ENCODE data around the gene DCAF4L1.

DCAF4L1 gene, protein sequence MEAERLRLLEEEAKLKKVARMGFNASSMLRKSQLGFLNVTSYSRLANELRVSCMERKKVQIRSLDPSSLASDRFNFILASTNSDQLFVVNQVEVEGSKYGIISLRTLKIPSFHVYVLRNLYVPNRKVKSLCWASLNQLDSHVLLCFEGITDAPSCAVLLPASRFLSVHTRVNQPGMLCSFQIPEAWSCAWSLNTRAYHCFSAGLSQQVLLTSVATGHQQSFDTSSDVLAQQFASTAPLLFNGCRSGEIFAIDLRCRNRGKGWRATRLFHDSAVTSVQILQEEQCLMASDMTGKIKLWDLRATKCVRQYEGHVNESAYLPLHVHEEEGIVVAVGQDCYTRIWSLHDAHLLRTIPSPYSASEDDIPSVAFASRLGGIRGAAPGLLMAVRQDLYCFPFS
- 0.39 to 3.1 (median 0.97) reads per million in 18 experiments for total RNA-seq

GRCh38 chr4:41981456-41981855 lies at the start of gene DCAF4L1:
Gene DCAF4L1 (plus strand): TSS chr4:41981756. CDS start chr4:41981793, 37 bp downstream.
- DNase-seq = no peak

GRCh38 chr4:41932988-41933387 lies 48.6 kb upstream of the DCAF4L1 start:
- DNase-seq = no peak

GRCh38 chr4:41933997-41934503 lies 47.5 kb upstream of the DCAF4L1 start:
- peak; percentile 94 to 96 for DNase-seq

DNA sequence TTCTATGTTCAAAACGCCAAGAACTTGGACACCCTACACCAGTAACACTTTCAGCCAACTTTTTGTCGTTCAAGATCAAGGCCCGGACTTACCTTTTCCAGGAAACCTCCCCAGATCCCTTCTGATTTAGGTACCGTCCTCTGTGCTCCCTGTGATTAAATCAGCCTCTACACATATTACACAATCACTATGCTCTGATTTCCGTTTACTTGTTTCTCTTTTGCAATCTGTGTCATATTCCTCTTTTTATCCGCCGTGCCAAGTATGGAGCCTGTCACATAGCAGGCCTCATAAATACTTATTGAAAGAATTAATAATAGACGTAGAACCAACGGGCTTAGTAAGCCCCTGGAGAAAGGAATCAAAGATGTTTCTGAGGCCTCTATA lies 47.0 kb upstream of the DCAF4L1 start:
- DNase-seq = peak; percentile 69 to 91

GRCh38 chr4:41934901-41935651 lies 46.5 kb upstream of the DCAF4L1 start, which contains the start of gene TMEM33:
Gene TMEM33 (plus strand): TSS chr4:41935429. CDS start chr4:41935485, 56 bp downstream.
- peak; percentile 92 to 94 for DNase-seq

DNA sequence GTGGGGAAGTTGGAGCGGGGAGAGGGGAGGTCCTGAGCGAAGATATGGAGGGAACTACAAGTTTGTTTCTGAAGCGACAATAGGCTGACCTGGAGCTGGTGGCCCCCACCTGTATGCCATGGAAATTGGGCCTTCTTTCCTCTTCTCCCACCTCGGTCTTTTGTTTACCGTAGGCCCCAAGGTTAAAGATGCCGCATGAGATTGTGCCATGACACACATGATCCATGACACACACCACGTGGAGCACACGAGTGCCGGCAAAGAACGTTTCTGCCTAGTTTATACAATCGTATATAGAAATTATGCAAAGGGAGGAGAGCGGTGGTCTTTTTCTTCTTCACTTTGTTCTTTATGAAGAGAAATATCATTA lies 45.9 kb upstream of the DCAF4L1 start:
- DNase-seq = peak; percentile 65 to 77

DNA sequence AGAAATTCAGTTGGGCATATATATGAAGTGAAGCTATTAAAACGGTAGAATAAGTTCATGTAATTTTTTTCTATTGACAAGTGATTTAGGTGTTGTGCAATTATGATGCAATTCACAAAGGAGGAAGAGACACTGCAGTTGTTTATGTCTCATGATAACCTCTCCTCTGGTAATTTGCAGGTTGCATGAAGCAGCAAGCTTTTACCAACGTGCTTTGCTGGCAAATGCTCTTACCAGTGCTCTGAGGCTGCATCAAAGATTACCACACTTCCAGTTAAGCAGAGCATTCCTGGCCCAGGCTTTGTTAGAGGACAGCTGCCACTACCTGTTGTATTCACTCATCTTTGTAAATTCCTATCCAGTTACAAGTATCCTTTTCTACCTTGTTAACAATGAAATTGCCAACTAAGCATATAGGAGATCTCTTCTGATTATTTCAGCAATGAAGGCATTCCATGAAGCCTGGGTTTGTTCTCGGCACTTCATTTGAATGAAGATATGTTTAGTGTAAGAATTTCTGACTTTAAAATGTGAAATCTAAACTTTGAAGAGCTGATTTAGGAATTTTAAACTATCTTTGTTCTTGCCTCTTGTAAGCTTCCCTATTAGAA lies 42.4 kb upstream of the DCAF4L1 start:
- DNase-seq = peak; percentile 76 to 88

GRCh38 chr4:41940834-41941233 lies 40.7 kb upstream of the DCAF4L1 start:
- no peak for DNase-seq

- no peak for DNase-seq
Measured at GRCh38 chr4:41943506-41943905, 38.0 kb upstream of the DCAF4L1 start.

GRCh38 chr4:41944089-41944488 lies 37.5 kb upstream of the DCAF4L1 start:
- no peak for DNase-seq

DNA sequence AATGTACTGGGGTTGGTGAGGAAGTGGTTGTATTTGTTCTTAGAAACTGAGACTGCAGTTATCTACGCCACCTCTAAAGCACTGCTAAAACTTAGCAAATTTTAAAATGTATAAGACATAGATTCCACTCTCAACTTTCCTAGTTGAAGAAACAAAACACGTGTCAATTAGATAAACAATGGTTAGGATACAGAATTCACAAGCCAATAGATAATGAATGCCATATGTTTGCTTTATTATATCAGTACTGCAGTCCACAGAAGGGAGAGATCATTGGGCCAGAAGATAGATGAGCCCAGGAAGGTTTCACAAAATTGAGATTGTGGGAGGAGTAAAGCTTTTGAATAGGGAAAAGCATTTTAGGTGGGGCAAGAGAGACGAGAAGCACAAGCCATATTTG lies 32.0 kb upstream of the DCAF4L1 start:
- DNase-seq = no peak

GRCh38 chr4:41957634-41958033 lies 23.9 kb upstream of the DCAF4L1 start:
- DNase-seq = no peak

GRCh38 chr4:41963105-41963504 lies 18.5 kb upstream of the DCAF4L1 start:
- peak in 1 of 2 donors; percentile 60 for DNase-seq

DNA sequence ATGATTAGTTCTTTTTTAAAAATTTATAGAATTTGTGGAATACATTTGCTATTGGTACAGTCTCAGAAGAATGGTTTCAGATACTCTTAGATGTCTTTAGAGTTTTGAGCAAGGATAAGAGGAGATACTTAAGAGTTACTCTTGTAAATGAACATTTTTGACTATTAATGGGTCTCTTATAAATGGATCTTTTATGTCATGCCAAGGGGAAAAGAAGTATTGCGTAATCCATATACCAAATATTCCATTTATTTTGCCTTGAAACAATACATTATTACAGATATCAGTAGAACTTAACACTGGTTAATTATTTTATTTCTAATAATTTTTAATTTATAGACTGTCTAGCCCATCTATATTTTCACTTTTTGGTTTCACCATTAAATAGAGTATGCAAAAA lies 17.2 kb upstream of the DCAF4L1 start:
- DNase-seq = no peak

GRCh38 chr4:41967392-41967791 lies 14.2 kb upstream of the DCAF4L1 start:
- DNase-seq = no peak

- peak; percentile 24 to 27 for DNase-seq
Measured at GRCh38 chr4:41969671-41970070, 11.9 kb upstream of the DCAF4L1 start.

DNA sequence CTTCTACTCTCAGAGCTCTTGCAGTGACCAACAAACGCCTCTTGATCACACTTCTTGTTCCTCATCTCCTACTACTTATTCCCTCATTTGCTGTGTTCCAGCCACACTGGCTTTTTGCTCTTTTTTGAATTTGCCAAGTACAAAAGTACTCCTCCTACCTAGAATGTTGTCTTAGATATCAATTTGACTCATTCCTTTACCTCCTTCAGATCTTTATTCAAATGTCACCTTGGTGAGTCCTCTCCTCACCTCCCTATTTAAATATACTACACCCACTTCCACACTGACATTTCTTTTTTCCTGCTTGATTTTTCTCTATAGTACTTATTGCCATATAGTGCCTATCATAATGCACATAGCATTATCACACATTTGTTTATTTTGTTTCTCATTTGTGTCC lies 6.2 kb upstream of the DCAF4L1 start:
- peak in 1 of 2 donors; percentile 16 for DNase-seq

- DNase-seq = no peak
Measured at GRCh38 chr4:41976775-41977516, 4.6 kb upstream of the DCAF4L1 start.

DNA sequence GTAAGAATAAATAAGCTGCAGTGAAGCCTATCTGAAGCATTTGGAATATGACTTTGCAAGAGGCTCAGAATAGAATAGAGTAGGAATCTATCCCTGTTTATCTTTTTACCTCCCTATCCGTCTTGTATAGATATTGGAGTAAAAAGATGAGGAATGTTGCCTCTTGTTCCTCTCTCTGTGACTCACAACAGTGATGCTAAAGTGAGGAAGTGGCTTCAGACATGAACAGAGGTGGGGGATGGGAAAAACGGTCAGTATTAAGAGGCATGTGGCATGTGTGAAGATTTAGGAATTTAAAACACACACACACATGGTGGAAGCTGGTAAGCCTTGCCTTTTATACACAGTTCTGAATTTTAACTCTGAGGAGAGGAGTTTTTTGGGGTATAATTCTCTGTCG lies 3.8 kb upstream of the DCAF4L1 start:
- DNase-seq = peak; percentile 48 to 54

DNA sequence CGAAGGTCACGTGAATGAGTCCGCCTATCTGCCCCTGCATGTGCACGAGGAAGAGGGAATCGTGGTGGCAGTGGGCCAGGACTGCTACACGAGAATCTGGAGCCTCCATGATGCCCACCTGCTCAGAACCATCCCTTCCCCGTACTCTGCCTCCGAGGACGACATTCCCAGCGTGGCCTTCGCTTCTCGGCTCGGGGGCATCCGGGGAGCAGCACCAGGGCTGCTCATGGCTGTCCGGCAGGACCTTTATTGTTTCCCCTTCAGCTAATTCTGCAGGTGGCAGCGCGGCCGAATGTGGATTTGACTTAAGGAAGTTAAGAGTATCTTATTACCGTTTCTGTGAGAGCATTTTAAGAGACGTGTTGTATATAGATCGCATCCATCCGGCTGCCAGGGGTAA lies 1.2 kb downstream of the DCAF4L1 start:
- no peak for DNase-seq

GRCh38 chr4:41985151-41985550 lies 3.6 kb downstream of the DCAF4L1 start:
- DNase-seq = no peak

- DNase-seq = no peak
Measured at GRCh38 chr4:41989994-41990364, 8.4 kb downstream of the DCAF4L1 start.
